ENCODE measurements around the gene S100A6. TPM values are rescaled to one million over a fixed set of nuclear protein-coding genes. Genes with fewer than 3 reads are reported as not detected.
"Not testable (repeated sequence)": the region's sequence is repeated elsewhere in the genome, so short reads cannot be mapped to it uniquely, and the experiment has no call there.

The S100A6 gene
- total and polyA plus RNA-seq, 2 donors (not counting 1 experiment from before 2014, with no cell fraction given): 110 to 213 TPM

DNA sequence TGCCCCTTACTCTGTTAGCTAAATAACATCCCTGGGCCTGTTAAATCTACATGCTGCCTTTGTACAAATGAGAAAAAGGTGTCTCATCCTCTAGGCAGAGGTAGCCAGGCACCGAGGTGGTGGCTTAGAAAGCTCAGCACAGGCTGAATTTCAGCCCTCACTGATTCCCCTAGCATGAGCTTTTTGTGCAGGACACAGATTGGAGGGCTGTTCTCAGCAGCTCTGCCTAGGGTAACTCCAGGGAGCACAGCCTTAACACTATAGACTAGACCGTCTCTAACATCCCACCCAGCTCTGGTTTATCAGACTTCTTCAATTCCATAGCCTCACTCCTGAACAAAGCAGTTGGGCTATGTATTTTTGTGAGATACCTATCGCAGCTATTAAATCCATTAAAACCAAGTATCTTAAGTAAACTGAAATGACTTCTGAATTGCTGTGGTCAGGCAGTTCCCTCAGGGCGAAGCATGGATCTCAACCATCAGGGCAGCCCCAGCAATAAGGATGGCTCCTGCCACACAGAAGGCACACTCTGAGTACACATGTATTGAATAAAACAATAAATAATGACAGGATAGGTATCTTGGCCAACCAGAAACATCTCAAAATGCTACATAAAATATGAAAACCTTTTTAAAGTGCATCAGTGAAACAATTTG lies 14.8 kb downstream of the S100A6 start:
- ChIA-PET POLR2A (interaction anchor here (0.6 kb wide), 1 partner anchor 426 kb away, joined by 4 read pairs; the partner anchor contains the start of gene DENND4B), CTCF (interaction anchor here (0.8 to 2.1 kb wide), 7 partner anchors 8 to 813 kb away, joined by 3 to 9 read pairs (median 4); no protein-coding TSS in a partner anchor)
- no peak overlapping the region for H3K9ac ChIP-seq (ENCODE audit: low read length)
- Mint-ChIP-seq H3K27me3 (peaks cover 7% of the 10 kb centered on the region), H3K27ac (no peak overlapping the region), H3K9me3 (ENCODE audit: insufficient read depth) (no peaks in the 10 kb centered on the region), H3K4me3 (no peak overlapping the region), H3K4me1 (no peaks in the 10 kb centered on the region)
- TF ChIP-seq EZH2 (IDR thresholded peaks at IDR 0.05; ENCODE audit: borderline replicate concordance, insufficient read depth, low read depth, low read length, poor library complexity, severe bottlenecking): no peak
- TF ChIP-seq, protein P1, sequence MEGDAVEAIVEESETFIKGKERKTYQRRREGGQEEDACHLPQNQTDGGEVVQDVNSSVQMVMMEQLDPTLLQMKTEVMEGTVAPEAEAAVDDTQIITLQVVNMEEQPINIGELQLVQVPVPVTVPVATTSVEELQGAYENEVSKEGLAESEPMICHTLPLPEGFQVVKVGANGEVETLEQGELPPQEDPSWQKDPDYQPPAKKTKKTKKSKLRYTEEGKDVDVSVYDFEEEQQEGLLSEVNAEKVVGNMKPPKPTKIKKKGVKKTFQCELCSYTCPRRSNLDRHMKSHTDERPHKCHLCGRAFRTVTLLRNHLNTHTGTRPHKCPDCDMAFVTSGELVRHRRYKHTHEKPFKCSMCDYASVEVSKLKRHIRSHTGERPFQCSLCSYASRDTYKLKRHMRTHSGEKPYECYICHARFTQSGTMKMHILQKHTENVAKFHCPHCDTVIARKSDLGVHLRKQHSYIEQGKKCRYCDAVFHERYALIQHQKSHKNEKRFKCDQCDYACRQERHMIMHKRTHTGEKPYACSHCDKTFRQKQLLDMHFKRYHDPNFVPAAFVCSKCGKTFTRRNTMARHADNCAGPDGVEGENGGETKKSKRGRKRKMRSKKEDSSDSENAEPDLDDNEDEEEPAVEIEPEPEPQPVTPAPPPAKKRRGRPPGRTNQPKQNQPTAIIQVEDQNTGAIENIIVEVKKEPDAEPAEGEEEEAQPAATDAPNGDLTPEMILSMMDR (IDR thresholded peaks at IDR 0.05): no peak
- no peak for DNase-seq
- H3K4me1 ChIP-seq (ENCODE audit: control insufficient read depth in 2 of 2, insufficient read depth in 2 of 2, low read length in 2 of 2): no peaks in the 10 kb centered on the region
- H4K20me1 ChIP-seq (ENCODE audit: control insufficient read depth, insufficient read depth, low read length, poor library complexity, severe bottlenecking): no peaks in the 10 kb centered on the region
- WGBS (ENCODE audit: insufficient coverage): 75% methylated on average over 1 of the region's 4 CpGs
- no peaks in the 10 kb centered on the region for H3K36me3 ChIP-seq (replicated peaks in 1 of 2; ENCODE audit: control extremely low read depth in 1 of 2, control insufficient read depth in 1 of 2, extremely low read depth in 1 of 2, insufficient read depth in 2 of 2, low read length in 1 of 2)
- intact Hi-C loops (cut with micrococcal nuclease): no loop called here
- no peaks in the 10 kb centered on the region for H3K9me3 ChIP-seq (ENCODE audit: control extremely low read depth in 1 of 3, control insufficient read depth in 2 of 3, insufficient read depth in 1 of 3, low read length in 2 of 3)
- peaks cover 0 to 2% (median 0%) of the 10 kb centered on the region in 4 experiments for H3K27me3 ChIP-seq (replicated peaks in 1 of 4; ENCODE audit: control extremely low read depth in 1 of 4, control insufficient read depth in 3 of 4, insufficient read depth in 4 of 4, low read length in 3 of 4)
- no peak overlapping the region for H3K4me2 ChIP-seq (replicated peaks; ENCODE audit: low read depth, low read length, poor library complexity, severe bottlenecking)
- H3K4me3 ChIP-seq (ENCODE audit: control extremely low read depth in 1 of 5, extremely low read depth in 1 of 5, insufficient read depth in 1 of 5, low read depth in 2 of 5, low read length in 4 of 5): no peak overlapping the region
- ATAC-seq (ENCODE audit: low read depth): no peak
- no peaks in the 10 kb centered on the region for H3K79me2 ChIP-seq (ENCODE audit: control insufficient read depth, insufficient read depth, low read length)
- H2AFZ ChIP-seq (ENCODE audit: insufficient read depth, low read depth, low read length, poor library complexity, severe bottlenecking): no peak overlapping the region
- no peak overlapping the region for H3K27ac ChIP-seq (ENCODE audit: low read length in 2 of 2)

DNA sequence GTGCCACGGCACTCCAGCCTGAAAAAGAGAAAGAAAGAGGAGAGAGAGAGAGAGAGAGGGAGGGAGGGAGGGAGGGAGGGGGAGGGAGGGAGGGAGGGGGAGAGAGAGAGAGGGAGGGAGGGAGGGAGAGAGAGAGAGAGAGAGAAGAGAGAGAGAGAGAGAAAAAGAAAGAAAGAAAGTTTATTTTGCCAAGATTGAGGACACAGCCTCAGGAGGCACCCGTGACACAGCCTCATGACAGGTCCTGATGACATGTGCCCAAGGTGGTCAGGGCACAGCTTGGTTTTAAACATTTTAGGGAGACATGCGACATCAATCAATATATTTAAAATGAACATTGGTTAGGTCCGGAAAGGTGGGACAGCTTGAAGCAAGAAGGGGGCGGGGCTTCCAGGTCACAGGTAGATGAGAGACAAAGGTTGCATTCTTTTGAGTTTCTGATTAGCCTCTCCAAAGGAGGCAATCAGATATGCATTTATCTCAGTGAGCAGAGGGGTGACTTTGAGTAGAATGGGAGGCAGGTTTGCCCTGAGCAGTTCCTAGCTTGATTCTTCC lies 15.6 kb downstream of the S100A6 start:
- H3K4me3 Mint-ChIP-seq; H3K9ac ChIP-seq (ENCODE audit: low read length); intact Hi-C loops (cut with micrococcal nuclease); ATAC-seq (ENCODE audit: low read depth); H3K9me3 Mint-ChIP-seq (ENCODE audit: insufficient read depth); H4K20me1 ChIP-seq (ENCODE audit: control insufficient read depth, insufficient read depth, low read length, poor library complexity, severe bottlenecking); H3K36me3 ChIP-seq (replicated peaks in 1 of 2; ENCODE audit: control extremely low read depth in 1 of 2, control insufficient read depth in 1 of 2, extremely low read depth in 1 of 2, insufficient read depth in 2 of 2, low read length in 1 of 2); H3K27ac ChIP-seq (ENCODE audit: low read length in 2 of 2); DNase-seq; H3K9me3 ChIP-seq (ENCODE audit: control extremely low read depth in 1 of 3, control insufficient read depth in 2 of 3, insufficient read depth in 1 of 3, low read length in 2 of 3); H3K4me3 ChIP-seq (ENCODE audit: control extremely low read depth in 1 of 5, extremely low read depth in 1 of 5, insufficient read depth in 1 of 5, low read depth in 2 of 5, low read length in 4 of 5); H3K79me2 ChIP-seq (ENCODE audit: control insufficient read depth, insufficient read depth, low read length); H2AFZ ChIP-seq (ENCODE audit: insufficient read depth, low read depth, low read length, poor library complexity, severe bottlenecking); H3K27me3 Mint-ChIP-seq; H3K27ac Mint-ChIP-seq; H3K4me1 ChIP-seq (ENCODE audit: control insufficient read depth in 2 of 2, insufficient read depth in 2 of 2, low read length in 2 of 2); H3K27me3 ChIP-seq (replicated peaks in 1 of 4; ENCODE audit: control extremely low read depth in 1 of 4, control insufficient read depth in 3 of 4, insufficient read depth in 4 of 4, low read length in 3 of 4); H3K4me2 ChIP-seq (replicated peaks; ENCODE audit: low read depth, low read length, poor library complexity, severe bottlenecking); H3K4me1 Mint-ChIP-seq: not testable (repeated sequence)
- POLR2A ChIA-PET: interaction anchor here (0.6 kb wide), 1 partner anchor 426 kb away, joined by 4 read pairs; the partner anchor contains the start of gene DENND4B
- CTCF ChIA-PET: interaction anchor here (0.9 to 2.1 kb wide), 5 partner anchors 9 to 814 kb away, joined by 4 to 9 read pairs (median 4); no protein-coding TSS in a partner anchor
- 96% methylated on average over 3 of the region's 5 CpGs for WGBS (ENCODE audit: insufficient coverage)
